HEK293T (cell line): ENCODE results near the gene FIGNL2.

Experiments used
- ARNT ChIP-seq: fragments of 450-650 bp; IDR thresholded peaks from 2 replicates; pipeline ENCODE4 v1.6.1; 2017; ENCODE audit warnings: mild to moderate bottlenecking
- BHLHE40 ChIP-seq: fragments of 450-650 bp; IDR thresholded peaks from 2 replicates; pipeline ENCODE4 v1.6.1; 2016; ENCODE audit warnings: mild to moderate bottlenecking, moderate library complexity, borderline replicate concordance
- ELF4 ChIP-seq: fragments of 450-650 bp; IDR thresholded peaks from 2 replicates; pipeline ENCODE4 v1.6.1; 2017; ENCODE audit warnings: antibody characterized with exemption
- FOXA1 ChIP-seq: fragments of 450-650 bp; IDR thresholded peaks from 2 replicates; pipeline ENCODE4 v1.6.1; 2016; ENCODE audit warnings: mild to moderate bottlenecking
- FOXM1 ChIP-seq: fragments of 450-650 bp; IDR thresholded peaks from 2 replicates; pipeline ENCODE4 v1.6.1; 2017; ENCODE audit warnings: mild to moderate bottlenecking, borderline replicate concordance
- HDGF ChIP-seq: fragments of 450-650 bp; IDR thresholded peaks from 2 replicates; pipeline ENCODE4 v1.6.1; 2017; ENCODE audit warnings: antibody characterized with exemption, borderline replicate concordance
- SP1 ChIP-seq: fragments of 450-650 bp; IDR thresholded peaks from 2 replicates; pipeline ENCODE4 v1.6.1; 2017
- SUZ12 ChIP-seq: fragments of 450-650 bp; IDR thresholded peaks from 2 replicates; pipeline ENCODE4 v1.6.1; 2016; ENCODE audit warnings: mild to moderate bottlenecking
- TARDBP ChIP-seq: fragments of 450-650 bp; IDR thresholded peaks from 2 replicates; pipeline ENCODE4 v1.6.1; 2016
- ZNF384 ChIP-seq: fragments of 450-650 bp; IDR thresholded peaks from 2 replicates; pipeline ENCODE4 v1.6.1; 2016

GRCh38 chr12:51872689-51872981, 24.1 kb upstream of the FIGNL2 start:
- TF ChIP-seq FOXM1 (no peak), ELF4 (no peak), BHLHE40 (no peak), ARNT (no peak), SUZ12 (no peak), SP1 (no peak), ZNF384 (no peak), TARDBP (no peak), HDGF (no peak), FOXA1 (no peak)
